OCI-LY1 (cell line): ENCODE results near the gene CDS1.

ENCODE experiments used
- CTCF ChIP-seq: fragments of 200-600 bp; sonication (generic), shearing (Covaris generic); IDR thresholded peaks from 2 replicates; pipeline ENCODE4 v1.5.1; 2017; ENCODE audit warnings: mild to moderate bottlenecking, antibody characterized with exemption, low read length, moderate library complexity, mixed read lengths
- EZH2 ChIP-seq: fragments of 200-600 bp; sonication (generic), shearing (Covaris generic); IDR thresholded peaks from 2 replicates; pipeline ENCODE4 v1.8.0; 2017; ENCODE audit warnings: borderline replicate concordance, mixed run types, mild to moderate bottlenecking, antibody characterized with exemption, low read length, moderate library complexity, mixed read lengths

DNA sequence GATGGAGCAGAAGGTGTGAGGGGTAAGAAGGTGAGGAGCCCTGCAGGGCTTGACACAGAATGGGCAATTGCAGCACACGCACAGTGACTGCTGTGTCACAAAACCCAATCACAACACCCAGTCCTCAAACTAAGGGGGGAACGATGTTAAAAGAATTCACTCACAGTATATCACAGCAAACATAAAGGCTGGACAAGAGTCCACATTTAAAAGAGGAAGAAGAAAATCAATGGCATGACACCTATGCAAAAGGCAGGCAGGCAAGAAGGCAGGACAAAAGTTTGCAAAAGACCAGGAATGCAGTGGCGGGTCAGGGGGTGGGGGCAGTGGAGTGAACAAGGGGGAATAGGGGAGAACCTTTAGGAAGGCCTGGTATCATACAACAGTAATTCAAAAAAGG, 77.7 kb downstream of the CDS1 start:
- TF ChIP-seq CTCF (no peak), EZH2 (no peak)
